Keratinocyte (primary cell): ENCODE data around the gene AGO3.

Source experiments
- EZH2 ChIP-seq: IDR thresholded peaks from one replicate; pipeline ENCODE4 v1.6.1; 2012; ENCODE audit warnings: inconsistent platforms, mild to moderate bottlenecking, low read length, moderate library complexity
- TF ChIP-seq, protein P1 (sequence below), 3 experiments: IDR thresholded peaks in 1 of 3; conservative IDR thresholded peaks in 1 of 3; optimal IDR thresholded peaks in 1 of 3; 2 replicates in 2 of 3; 3 replicates in 1 of 3; pipeline versions ENCODE3 to v1.5.1; 2011; ENCODE audit warnings: low read length in 3 of 3, mild to moderate bottlenecking in 3 of 3, moderate library complexity in 2 of 3, control low read depth in 1 of 3, inconsistent platforms in 1 of 3; ENCODE audit not compliant: insufficient read depth in 2 of 3; ENCODE audit errors: extremely low read depth in 1 of 3

DNA sequence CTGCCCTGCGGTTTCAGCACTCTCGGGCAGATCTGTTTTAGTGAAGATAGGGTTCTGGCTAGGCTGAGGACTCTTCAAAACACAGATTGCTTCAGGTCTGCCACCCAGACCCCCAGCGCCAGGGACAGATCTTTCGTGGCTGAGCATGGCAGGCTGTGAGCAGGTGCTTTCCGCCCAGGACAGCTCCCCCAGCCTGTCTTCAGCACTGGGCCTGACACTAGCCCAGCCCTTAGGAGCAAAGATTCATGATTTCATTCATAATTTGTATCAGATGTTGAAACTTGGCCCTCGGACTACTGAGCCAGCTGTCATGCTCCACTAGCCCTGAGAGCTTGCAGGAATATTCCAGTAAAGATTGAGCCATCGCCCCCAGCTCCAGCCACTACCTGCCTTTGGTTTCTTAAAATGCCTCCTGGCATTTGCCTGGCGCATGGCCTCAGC, 163.7 kb downstream of the AGO3 start:
- TF ChIP-seq, protein P1, sequence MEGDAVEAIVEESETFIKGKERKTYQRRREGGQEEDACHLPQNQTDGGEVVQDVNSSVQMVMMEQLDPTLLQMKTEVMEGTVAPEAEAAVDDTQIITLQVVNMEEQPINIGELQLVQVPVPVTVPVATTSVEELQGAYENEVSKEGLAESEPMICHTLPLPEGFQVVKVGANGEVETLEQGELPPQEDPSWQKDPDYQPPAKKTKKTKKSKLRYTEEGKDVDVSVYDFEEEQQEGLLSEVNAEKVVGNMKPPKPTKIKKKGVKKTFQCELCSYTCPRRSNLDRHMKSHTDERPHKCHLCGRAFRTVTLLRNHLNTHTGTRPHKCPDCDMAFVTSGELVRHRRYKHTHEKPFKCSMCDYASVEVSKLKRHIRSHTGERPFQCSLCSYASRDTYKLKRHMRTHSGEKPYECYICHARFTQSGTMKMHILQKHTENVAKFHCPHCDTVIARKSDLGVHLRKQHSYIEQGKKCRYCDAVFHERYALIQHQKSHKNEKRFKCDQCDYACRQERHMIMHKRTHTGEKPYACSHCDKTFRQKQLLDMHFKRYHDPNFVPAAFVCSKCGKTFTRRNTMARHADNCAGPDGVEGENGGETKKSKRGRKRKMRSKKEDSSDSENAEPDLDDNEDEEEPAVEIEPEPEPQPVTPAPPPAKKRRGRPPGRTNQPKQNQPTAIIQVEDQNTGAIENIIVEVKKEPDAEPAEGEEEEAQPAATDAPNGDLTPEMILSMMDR (optimal IDR thresholded peaks at IDR 0.05 in 1 of 3, IDR thresholded peaks at IDR 0.05 in 1 of 3, conservative IDR thresholded peaks at IDR 0.05 in 1 of 3; ENCODE audit: extremely low read depth in 1 of 3, insufficient read depth in 2 of 3, low read length in 3 of 3): no peak
- no peak for TF ChIP-seq EZH2
